Progenitor cell of endocrine pancreas (in vitro differentiated cells): ENCODE data around the gene TANC1. TPM values are rescaled to one million over a fixed set of nuclear protein-coding genes. Genes with fewer than 3 reads are reported as not detected.
"Not testable (repeated sequence)": the region's sequence is repeated elsewhere in the genome, so short reads cannot be mapped to it uniquely, and the experiment has no call there.

ENCODE experiments used
- DNase-seq: peaks from one replicate; pipeline ENCODE4 v3.0.0; 2021; ENCODE audit warnings: low spot score; ENCODE audit not compliant: unreplicated experiment
- H3K27ac Mint-ChIP-seq: 2 replicates; pipeline ENCODE4 v1.8.0; 2021; ENCODE audit warnings: mild to moderate bottlenecking, moderate library complexity, mixed read lengths
- H3K27me3 Mint-ChIP-seq: 2 replicates; pipeline ENCODE4 v1.8.0; 2021; ENCODE audit warnings: mixed read lengths
- H3K36me3 Mint-ChIP-seq: 2 replicates; pipeline ENCODE4 v1.8.0; 2022; ENCODE audit warnings: mixed read lengths; ENCODE audit not compliant: insufficient read depth
- H3K4me1 Mint-ChIP-seq: 2 replicates; pipeline ENCODE4 v1.8.0; 2021; ENCODE audit warnings: low read depth, mixed read lengths
- H3K4me3 Mint-ChIP-seq: 2 replicates; pipeline ENCODE4 v1.8.0; 2021; ENCODE audit warnings: low read depth, mild to moderate bottlenecking, moderate library complexity, mixed read lengths
- H3K9me3 Mint-ChIP-seq: 2 replicates; pipeline ENCODE4 v1.8.0; 2021; ENCODE audit warnings: low read depth, mixed read lengths
- total RNA-seq: library from RNA; stranded (reverse); gene quantifications from 2 replicates; pipeline ENCODE4 v1.2.1, GENCODE V29; 2021
- TF ChIP-seq, protein P1 (sequence below): fragments of 200-600 bp; sonication (generic); IDR thresholded peaks from one replicate; pipeline ENCODE4 v1.5.0; 2021; ENCODE audit warnings: antibody characterized with exemption, mild to moderate bottlenecking; ENCODE audit not compliant: unreplicated experiment

Gene TANC1
- total RNA-seq, 1 donor from 2014 or later: 29.8 TPM

DNA sequence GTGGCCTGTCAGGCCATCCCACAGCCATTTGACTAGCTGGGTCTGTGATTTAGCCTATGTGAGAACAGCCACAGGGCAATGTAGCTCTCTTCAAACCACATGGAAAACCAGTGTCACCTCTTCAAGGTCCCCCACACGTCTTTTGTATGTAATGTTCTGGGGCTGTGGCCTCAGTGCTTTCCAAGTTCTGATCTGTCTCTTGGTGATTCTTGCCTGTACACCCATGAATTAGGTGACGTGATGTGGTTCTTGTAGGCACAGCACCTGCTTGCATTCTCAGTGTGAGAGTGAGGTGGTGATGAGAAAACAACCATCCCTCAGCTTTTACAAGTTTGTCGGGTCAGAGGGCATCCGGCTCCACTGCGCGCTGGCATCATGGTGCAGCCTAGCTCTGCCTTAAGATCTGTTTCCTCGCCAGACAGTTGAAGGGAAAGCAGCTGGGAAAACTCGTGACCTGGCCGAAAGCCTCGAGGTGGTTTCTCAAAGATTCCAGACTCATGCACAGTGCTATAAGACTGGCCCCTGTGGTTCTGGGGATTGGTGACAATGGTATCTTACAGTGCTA lies 125.8 kb downstream of the TANC1 start:
- Mint-ChIP-seq H3K4me1 (peaks cover 35% of the 10 kb centered on the region), H3K27ac (peak overlapping the region; percentile 6), H3K36me3 (peaks cover 13% of the 10 kb centered on the region), H3K27me3 (no peaks in the 10 kb centered on the region), H3K9me3 (peaks cover 12% of the 10 kb centered on the region), H3K4me3 (no peak overlapping the region)
- no peak for DNase-seq
- TF ChIP-seq, protein P1, sequence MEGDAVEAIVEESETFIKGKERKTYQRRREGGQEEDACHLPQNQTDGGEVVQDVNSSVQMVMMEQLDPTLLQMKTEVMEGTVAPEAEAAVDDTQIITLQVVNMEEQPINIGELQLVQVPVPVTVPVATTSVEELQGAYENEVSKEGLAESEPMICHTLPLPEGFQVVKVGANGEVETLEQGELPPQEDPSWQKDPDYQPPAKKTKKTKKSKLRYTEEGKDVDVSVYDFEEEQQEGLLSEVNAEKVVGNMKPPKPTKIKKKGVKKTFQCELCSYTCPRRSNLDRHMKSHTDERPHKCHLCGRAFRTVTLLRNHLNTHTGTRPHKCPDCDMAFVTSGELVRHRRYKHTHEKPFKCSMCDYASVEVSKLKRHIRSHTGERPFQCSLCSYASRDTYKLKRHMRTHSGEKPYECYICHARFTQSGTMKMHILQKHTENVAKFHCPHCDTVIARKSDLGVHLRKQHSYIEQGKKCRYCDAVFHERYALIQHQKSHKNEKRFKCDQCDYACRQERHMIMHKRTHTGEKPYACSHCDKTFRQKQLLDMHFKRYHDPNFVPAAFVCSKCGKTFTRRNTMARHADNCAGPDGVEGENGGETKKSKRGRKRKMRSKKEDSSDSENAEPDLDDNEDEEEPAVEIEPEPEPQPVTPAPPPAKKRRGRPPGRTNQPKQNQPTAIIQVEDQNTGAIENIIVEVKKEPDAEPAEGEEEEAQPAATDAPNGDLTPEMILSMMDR: no peak

DNA sequence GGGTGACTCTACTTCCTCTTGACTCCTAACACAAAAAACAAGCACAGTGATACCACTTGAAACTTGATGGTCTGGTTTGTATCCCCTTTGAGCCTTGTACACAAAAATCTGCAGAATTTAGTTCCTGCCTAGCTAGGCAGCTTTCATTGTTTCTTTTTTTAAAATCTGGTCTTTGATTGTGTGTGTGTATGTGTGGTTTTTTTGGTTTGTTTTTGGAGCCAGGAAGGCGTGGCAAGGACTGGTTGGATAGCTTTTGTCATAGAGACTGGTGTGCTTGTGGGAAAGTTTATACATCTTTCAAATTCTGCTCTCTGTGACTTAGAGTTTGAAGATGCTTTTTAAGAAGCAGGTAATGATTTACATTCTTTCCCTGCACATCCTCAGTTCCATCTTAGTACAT lies 127.4 kb downstream of the TANC1 start:
- Mint-ChIP-seq H3K4me3 (no peak overlapping the region), H3K36me3 (peaks cover 15% of the 10 kb centered on the region), H3K27ac (peak overlapping the region; percentile 9), H3K27me3 (no peaks in the 10 kb centered on the region), H3K9me3 (peaks cover 12% of the 10 kb centered on the region), H3K4me1 (peaks cover 35% of the 10 kb centered on the region)
- no peak for DNase-seq
- TF ChIP-seq, protein P1: no peak

DNA sequence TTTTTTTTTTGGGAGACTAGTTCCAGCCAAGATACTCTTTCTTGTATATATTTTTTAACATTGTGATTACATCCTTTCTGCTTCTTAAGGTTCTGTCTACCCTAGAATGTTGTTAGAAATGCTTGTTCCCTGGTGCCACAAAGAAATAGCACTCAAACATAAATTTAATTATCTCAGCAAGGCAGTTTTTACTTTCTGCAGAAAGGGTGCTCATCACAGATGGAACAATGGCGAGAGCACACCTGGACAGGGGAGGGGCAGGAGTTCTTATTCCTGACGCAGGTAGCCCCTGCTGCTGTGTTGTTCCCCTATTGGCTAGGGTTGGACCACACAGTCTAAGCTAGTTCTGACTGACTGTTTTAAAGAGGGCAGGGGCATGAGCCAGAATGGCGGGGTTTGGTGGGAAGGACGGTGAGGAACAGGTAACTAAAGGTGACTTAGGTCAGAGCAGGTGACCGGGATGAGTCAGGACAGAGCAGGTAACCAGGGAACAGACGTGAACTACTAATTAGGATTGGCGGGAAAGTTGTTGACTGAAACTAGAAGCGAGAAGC lies 127.9 kb downstream of the TANC1 start:
- peaks cover 15% of the 10 kb centered on the region for H3K36me3 Mint-ChIP-seq
- H3K4me3 Mint-ChIP-seq, H3K27ac Mint-ChIP-seq, H3K27me3 Mint-ChIP-seq, DNase-seq: not testable (repeated sequence)
- peaks cover 35% of the 10 kb centered on the region for H3K4me1 Mint-ChIP-seq
- peaks cover 12% of the 10 kb centered on the region for H3K9me3 Mint-ChIP-seq

DNA sequence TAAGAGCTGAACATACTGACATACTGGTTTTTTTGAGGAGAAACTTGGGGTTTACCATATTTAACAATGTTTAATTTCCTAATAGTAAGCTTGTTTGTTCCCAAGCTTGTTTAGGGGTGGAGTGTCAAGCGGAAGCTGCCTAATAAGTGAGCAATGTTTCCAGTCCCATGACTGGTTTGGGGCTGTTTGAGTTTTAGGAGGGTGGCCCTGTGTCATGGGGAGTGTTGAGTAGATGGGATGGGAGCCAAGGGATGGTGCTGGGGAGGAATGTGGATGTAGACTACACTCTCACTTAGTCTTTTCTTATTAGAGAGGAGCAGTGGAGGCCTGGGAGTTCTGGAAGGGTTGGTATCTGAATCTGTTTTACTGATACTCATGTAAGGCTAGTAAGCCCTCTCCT lies 128.5 kb downstream of the TANC1 start:
- Mint-ChIP-seq H3K9me3 (peaks cover 12% of the 10 kb centered on the region), H3K27me3 (no peaks in the 10 kb centered on the region), H3K36me3 (peaks cover 16% of the 10 kb centered on the region), H3K4me1 (peaks cover 31% of the 10 kb centered on the region), H3K27ac (peak overlapping the region; percentile 43), H3K4me3 (no peak overlapping the region)
- TF ChIP-seq, protein P1: no peak
- no peak for DNase-seq

DNA sequence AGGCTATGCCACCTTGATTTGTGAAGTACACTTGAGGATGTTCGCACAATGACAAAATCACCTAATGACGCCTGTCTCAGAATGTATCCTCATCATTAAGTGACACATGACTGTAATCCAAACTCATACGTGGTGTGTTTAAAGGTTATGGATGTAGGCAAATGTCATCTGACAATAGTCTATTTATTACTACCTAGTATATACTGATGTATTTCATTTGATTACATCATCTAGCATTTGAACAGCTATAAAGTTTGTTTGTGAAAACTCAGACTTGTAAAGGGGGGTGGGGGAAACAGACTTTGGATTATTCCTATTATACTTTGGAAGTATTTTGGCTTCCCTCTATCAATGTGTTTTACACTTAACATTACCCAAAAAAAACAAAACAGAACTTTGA lies 129.9 kb downstream of the TANC1 start:
- H3K4me1 Mint-ChIP-seq: peaks cover 22% of the 10 kb centered on the region
- H3K27me3 Mint-ChIP-seq: no peaks in the 10 kb centered on the region
- peaks cover 12% of the 10 kb centered on the region for H3K9me3 Mint-ChIP-seq
- H3K4me3 Mint-ChIP-seq: no peak overlapping the region
- peaks cover 17% of the 10 kb centered on the region for H3K36me3 Mint-ChIP-seq
- TF ChIP-seq, protein P1: no peak
- DNase-seq: no peak
- no peak overlapping the region for H3K27ac Mint-ChIP-seq

DNA sequence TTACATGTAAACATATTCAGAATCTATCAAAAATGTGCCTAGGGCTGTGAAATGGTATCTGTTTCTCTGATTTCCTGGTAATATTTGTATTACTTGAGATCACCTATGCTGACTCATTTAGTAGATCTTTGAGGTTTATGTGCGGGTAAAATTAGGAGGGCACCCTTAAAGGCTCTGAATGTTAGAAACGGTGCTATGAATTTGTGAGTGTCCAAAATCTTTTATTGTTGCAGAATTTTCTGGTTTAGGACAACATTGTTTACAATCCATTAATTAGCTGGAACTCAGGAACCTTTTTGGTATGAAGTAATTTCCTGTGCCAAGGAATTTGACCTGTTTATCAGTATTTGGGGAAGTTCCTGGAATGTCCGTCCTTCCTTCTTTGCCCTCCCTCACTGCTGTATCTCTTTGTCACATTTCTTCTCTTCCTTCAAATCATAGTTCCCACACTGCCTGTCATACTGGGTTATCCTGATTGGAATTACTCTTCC lies 130.5 kb downstream of the TANC1 start:
- Mint-ChIP-seq H3K4me3 (no peak overlapping the region), H3K27me3 (no peaks in the 10 kb centered on the region), H3K27ac (peak overlapping the region; percentile 39), H3K4me1 (peaks cover 18% of the 10 kb centered on the region), H3K36me3 (peaks cover 17% of the 10 kb centered on the region), H3K9me3 (peaks cover 12% of the 10 kb centered on the region)
- TF ChIP-seq, protein P1: no peak
- DNase-seq: no peak
